GM23338 (cell line): ENCODE data around the gene SCNN1A. TPM values are rescaled to one million over a fixed set of nuclear protein-coding genes. Genes with fewer than 3 reads are reported as not detected.

ENCODE experiments used
- ATAC-seq: fragments of 200-7000 bp; cut with Tn5 transposase; 3 replicates; pipeline ENCODE4 v1.9.1; 2020
- DNase-seq: peaks from one replicate; pipeline ENCODE4 v3.0.0-alpha.2; 2015; ENCODE audit warnings: low spot score
- H2AFZ ChIP-seq: fragments of 200-600 bp; sonication (generic); 2 replicates; pipeline ENCODE4 v1.8.0; 2016; ENCODE audit warnings: antibody characterized with exemption, mild to moderate bottlenecking, moderate library complexity
- H3F3A ChIP-seq: fragments of 200-600 bp; sonication (generic); replicated peaks from 2 replicates; pipeline ENCODE4 v1.8.0; 2017; ENCODE audit warnings: antibody characterized with exemption, mixed run types, low read depth
- H3K27ac ChIP-seq: fragments of 200-600 bp; sonication (generic); 2 replicates; pipeline ENCODE4 v1.6.1; 2016; ENCODE audit warnings: low read depth
- H3K27me3 ChIP-seq: fragments of 200-600 bp; sonication (generic); 2 replicates; pipeline ENCODE4 v1.8.0; 2016; ENCODE audit warnings: mild to moderate bottlenecking, mixed run types, moderate library complexity; ENCODE audit not compliant: insufficient read depth
- H3K36me3 ChIP-seq: fragments of 200-600 bp; sonication (generic); 2 replicates; pipeline ENCODE4 v1.8.0; 2016; ENCODE audit warnings: mild to moderate bottlenecking; ENCODE audit not compliant: insufficient read depth
- H3K4me1 ChIP-seq: fragments of 200-600 bp; sonication (generic); 2 replicates; pipeline ENCODE4 v1.8.0; 2016; ENCODE audit warnings: mild to moderate bottlenecking, moderate library complexity; ENCODE audit not compliant: insufficient read depth
- H3K4me2 ChIP-seq: fragments of 200-600 bp; sonication (generic); 2 replicates; pipeline ENCODE4 v1.7.1; 2017; ENCODE audit warnings: mixed run types
- H3K4me3 ChIP-seq: fragments of 200-600 bp; sonication (generic); 2 replicates; pipeline ENCODE4 v1.6.1; 2016; ENCODE audit warnings: mixed run types
- H3K79me2 ChIP-seq: fragments of 200-600 bp; sonication (generic); replicated peaks from 2 replicates; pipeline ENCODE4 v1.8.0; 2017; ENCODE audit warnings: mild to moderate bottlenecking; ENCODE audit not compliant: insufficient read depth
- H3K9me2 ChIP-seq: fragments of 200-600 bp; sonication (generic); 2 replicates; pipeline ENCODE4 v1.8.0; 2017; ENCODE audit not compliant: insufficient read depth
- H4K20me1 ChIP-seq: fragments of 200-600 bp; sonication (generic); replicated peaks from 2 replicates; pipeline ENCODE4 v1.8.0; 2017; ENCODE audit warnings: mild to moderate bottlenecking; ENCODE audit not compliant: insufficient read depth
- H3K27ac Mint-ChIP-seq: 2 replicates; pipeline ENCODE4 v1.8.0; 2020; ENCODE audit warnings: inconsistent platforms, mild to moderate bottlenecking, moderate library complexity, mixed read lengths
- H3K27me3 Mint-ChIP-seq: 3 replicates; pipeline ENCODE4 v1.8.0; 2022; ENCODE audit warnings: low read depth, mild to moderate bottlenecking, moderate library complexity, mixed read lengths, inconsistent platforms; ENCODE audit not compliant: insufficient read depth, poor library complexity
- H3K36me3 Mint-ChIP-seq: 3 replicates; pipeline ENCODE4 v1.8.0; 2021; ENCODE audit warnings: low read depth, mild to moderate bottlenecking, inconsistent platforms, moderate library complexity, mixed read lengths
- H3K4me1 Mint-ChIP-seq: 3 replicates; pipeline ENCODE4 v1.8.0; 2020; ENCODE audit warnings: mild to moderate bottlenecking, inconsistent platforms, mixed read lengths
- H3K4me3 Mint-ChIP-seq: 3 replicates; pipeline ENCODE4 v1.8.0; 2021; ENCODE audit warnings: moderate library complexity, mild to moderate bottlenecking, inconsistent platforms, mixed read lengths
- H3K9me3 Mint-ChIP-seq: 3 replicates; pipeline ENCODE4 v1.8.0; 2020; ENCODE audit warnings: moderate library complexity, mild to moderate bottlenecking, inconsistent platforms, mixed read lengths
- CREB1 ChIP-seq: fragments of 250-450 bp; sonication (Bioruptor Pico); IDR thresholded peaks from 2 replicates; pipeline ENCODE4 v1.5.0; 2020; ENCODE audit warnings: low read depth, mild to moderate bottlenecking, moderate library complexity
- CTCF ChIP-seq, 2 experiments: fragments of 200-600 bp in 1 of 2; sonication (generic) in 1 of 2; conservative IDR thresholded peaks; 2 replicates each; pipeline versions ENCODE4 v1.5.1 to v1.6.1; 2016 to 2017; ENCODE audit warnings: antibody characterized with exemption in 2 of 2, low read depth in 2 of 2, mild to moderate bottlenecking in 2 of 2, moderate library complexity in 1 of 2
- ETS1 ChIP-seq: IDR thresholded peaks from 2 replicates; pipeline ENCODE4 v1.6.1; 2016; ENCODE audit warnings: antibody characterized with exemption
- EZH2 ChIP-seq: fragments of 200-600 bp; sonication (generic); IDR thresholded peaks from one replicate; pipeline ENCODE4 v1.8.0; 2017; ENCODE audit warnings: antibody characterized with exemption, mild to moderate bottlenecking, low read depth; ENCODE audit not compliant: unreplicated experiment
- EZH2phosphoT487 ChIP-seq: fragments of 200-600 bp; sonication (generic); IDR thresholded peaks from one replicate; pipeline ENCODE4 v1.8.1; 2018; ENCODE audit warnings: antibody characterized with exemption; ENCODE audit not compliant: unreplicated experiment
- POLR2AphosphoS5 ChIP-seq: IDR thresholded peaks from 2 replicates; pipeline ENCODE4 v1.6.1; 2016; ENCODE audit warnings: antibody characterized with exemption, low read depth
- REST ChIP-seq: IDR thresholded peaks from one replicate; pipeline ENCODE4 v1.6.1; 2018; ENCODE audit warnings: antibody characterized with exemption; ENCODE audit not compliant: unreplicated experiment
- STAT1 ChIP-seq: IDR thresholded peaks from one replicate; pipeline ENCODE4 v1.6.1; 2016; ENCODE audit warnings: antibody characterized with exemption; ENCODE audit not compliant: unreplicated experiment
- ZNF331 ChIP-seq: fragments of 250-450 bp; sonication (Bioruptor Pico); IDR thresholded peaks from 2 replicates; pipeline ENCODE4 v1.5.0; 2020; ENCODE audit warnings: low read depth, mild to moderate bottlenecking, moderate library complexity
- ZNF462 ChIP-seq: fragments of 250-450 bp; sonication (Bioruptor Pico); IDR thresholded peaks from 2 replicates; pipeline ENCODE4 v1.5.0; 2020; ENCODE audit warnings: mild to moderate bottlenecking, moderate library complexity
- polyA plus RNA-seq: library from polyadenylated mRNA; unstranded; fragments of >200 nt; fragmentation: Nextera tagmentation; extraction: Ambion mirVana; gene quantifications from 2 replicates; pipeline ENCODE4 v1.2.1, GENCODE V29; 2016
- total RNA-seq: library from RNA; depleted of rRNA; stranded (reverse); fragments of >200 nt; shearing (Covaris generic); gene quantifications from 2 replicates; pipeline ENCODE4 v1.2.3, GENCODE V29; 2014

Gene SCNN1A
- total and polyA plus RNA-seq, 2 experiments from 2014 or later = 37.1 to 125 TPM

- Histone ChIP-seq H2AFZ (no peak overlapping the region), H3K4me3 (peak overlapping the region; percentile 43), H3K79me2 (peaks cover 72% of the 10 kb centered on the region), H3K27me3 (no peaks in the 10 kb centered on the region), H3K9me2 (no peaks in the 10 kb centered on the region), H3K4me1 (peaks cover 62% of the 10 kb centered on the region), H3K36me3 (peaks cover 12% of the 10 kb centered on the region; the same call in 1 of the 2 replicates), H4K20me1 (0 out of 2 replicates have a peak, but pooled peaks cover 3% of the 10 kb centered on the region), H3K27ac (peak overlapping the region; percentile 98), H3K4me2 (peak overlapping the region; percentile 96), H3F3A (peaks cover 33% of the 10 kb centered on the region)
- Mint-ChIP-seq H3K4me1 (peaks cover 31% of the 10 kb centered on the region), H3K4me3 (no peak overlapping the region; the same call in 1 of the 3 replicates), H3K27ac (no peak overlapping the region; the same call in 1 of the 2 replicates), H3K27me3 (peaks cover 15% of the 10 kb centered on the region), H3K9me3 (no peaks in the 10 kb centered on the region), H3K36me3 (peaks cover 31% of the 10 kb centered on the region)
- TF ChIP-seq REST = no peak
- TF ChIP-seq EZH2 = no peak
- no peak for TF ChIP-seq ETS1
- TF ChIP-seq ZNF331 (CRISPR knock-in tag) = no peak
- TF ChIP-seq STAT1 = no peak
- TF ChIP-seq ZNF462 (CRISPR knock-in tag) = no peak
- TF ChIP-seq POLR2AphosphoS5 = no peak; the same call in 1 of the 2 replicates
- TF ChIP-seq CTCF (conservative IDR thresholded peaks at IDR 0.05; ENCODE audit: low read depth in 2 of 2) = no peak
- TF ChIP-seq CREB1 (CRISPR knock-in tag) = no peak
- TF ChIP-seq EZH2phosphoT487 = no peak
- peak; percentile 3; the same call in 1 of the 3 replicates for ATAC-seq
- no peak for DNase-seq
These were observed 38.2 kb downstream of the SCNN1A start for GRCh38 chr12:6336889-6337853.
